NCI-H1105 (cell line): ENCODE data around the gene TSC22D3.
A peak's percentile ranks its signal among the peaks of the same experiment; 100 is the strongest.
"Not testable (repeated sequence)": the region's sequence is repeated elsewhere in the genome, so short reads cannot be mapped to it uniquely, and the experiment has no call there.

ENCODE experiments used
- DNase-seq: peaks from one replicate; lab custom pipeline; 2025; lab: John Stamatoyannopoulos, UW

TSC22D3 gene

GRCh38 chrX:107775734-107776511 is at the start of gene TSC22D3:
TSC22D3 (minus strand) TSS chrX:107775787; CDS start chrX:107775419, 368 bp downstream.
- peak; percentile 58 for DNase-seq

GRCh38 chrX:107823456-107823855 is 47.9 kb upstream of the TSC22D3 start:
- no peak for DNase-seq

- no peak for DNase-seq
Measured at GRCh38 chrX:107823042-107823441, 47.5 kb upstream of the TSC22D3 start.

- DNase-seq, result no peak
Measured at GRCh38 chrX:107818900-107819521, 43.4 kb upstream of the TSC22D3 start.

- DNase-seq, result not testable (repeated sequence)
Measured at GRCh38 chrX:107810053-107810452, 34.5 kb upstream of the TSC22D3 start.

GRCh38 chrX:107805179-107805578 is 29.6 kb upstream of the TSC22D3 start:
- no peak for DNase-seq

GRCh38 chrX:107804427-107804826 is 28.8 kb upstream of the TSC22D3 start:
- DNase-seq, result peak; percentile 6

GRCh38 chrX:107787827-107788226 is 12.2 kb upstream of the TSC22D3 start:
- DNase-seq, result no peak

GRCh38 chrX:107780525-107780924 is 4.9 kb upstream of the TSC22D3 start:
- no peak for DNase-seq

GRCh38 chrX:107777536-107777832 is 1.9 kb upstream of the TSC22D3 start, which contains the start of gene NCBP2L:
NCBP2L (plus strand) TSS chrX:107777733; CDS start chrX:107794221, 16,488 bp downstream.
- DNase-seq, result no peak

GRCh38 chrX:107776649-107777535 is 1.3 kb upstream of the TSC22D3 start:
- DNase-seq, result peak; percentile 62

- no peak for DNase-seq
Measured at GRCh38 chrX:107775000-107775733, 420 bp downstream of the TSC22D3 start.

GRCh38 chrX:107773906-107774435 is 1.6 kb downstream of the TSC22D3 start:
- DNase-seq, result no peak

GRCh38 chrX:107773206-107773605 is 2.4 kb downstream of the TSC22D3 start:
- peak; percentile 5 for DNase-seq

- no peak for DNase-seq
Measured at GRCh38 chrX:107769581-107770317, 5.8 kb downstream of the TSC22D3 start.

GRCh38 chrX:107768051-107768450 is 7.5 kb downstream of the TSC22D3 start:
- no peak for DNase-seq

- no peak for DNase-seq
Measured at GRCh38 chrX:107766470-107767150, 9.0 kb downstream of the TSC22D3 start.

GRCh38 chrX:107764845-107765608 is 10.6 kb downstream of the TSC22D3 start:
- no peak for DNase-seq

- no peak for DNase-seq
Measured at GRCh38 chrX:107763647-107764046, 11.9 kb downstream of the TSC22D3 start.
